DMS53 treated with DMSO at 0.1 percent for 48 hours (cell line): ENCODE data around the gene PLA2G4F.
"Not testable (repeated sequence)": the region's sequence is repeated elsewhere in the genome, so short reads cannot be mapped to it uniquely, and the experiment has no call there.

Experiments
- DNase-seq: peaks from one replicate; lab custom pipeline; 2025; ENCODE audit not compliant: unreplicated experiment; lab: John Stamatoyannopoulos, UW

The PLA2G4F gene

DNA sequence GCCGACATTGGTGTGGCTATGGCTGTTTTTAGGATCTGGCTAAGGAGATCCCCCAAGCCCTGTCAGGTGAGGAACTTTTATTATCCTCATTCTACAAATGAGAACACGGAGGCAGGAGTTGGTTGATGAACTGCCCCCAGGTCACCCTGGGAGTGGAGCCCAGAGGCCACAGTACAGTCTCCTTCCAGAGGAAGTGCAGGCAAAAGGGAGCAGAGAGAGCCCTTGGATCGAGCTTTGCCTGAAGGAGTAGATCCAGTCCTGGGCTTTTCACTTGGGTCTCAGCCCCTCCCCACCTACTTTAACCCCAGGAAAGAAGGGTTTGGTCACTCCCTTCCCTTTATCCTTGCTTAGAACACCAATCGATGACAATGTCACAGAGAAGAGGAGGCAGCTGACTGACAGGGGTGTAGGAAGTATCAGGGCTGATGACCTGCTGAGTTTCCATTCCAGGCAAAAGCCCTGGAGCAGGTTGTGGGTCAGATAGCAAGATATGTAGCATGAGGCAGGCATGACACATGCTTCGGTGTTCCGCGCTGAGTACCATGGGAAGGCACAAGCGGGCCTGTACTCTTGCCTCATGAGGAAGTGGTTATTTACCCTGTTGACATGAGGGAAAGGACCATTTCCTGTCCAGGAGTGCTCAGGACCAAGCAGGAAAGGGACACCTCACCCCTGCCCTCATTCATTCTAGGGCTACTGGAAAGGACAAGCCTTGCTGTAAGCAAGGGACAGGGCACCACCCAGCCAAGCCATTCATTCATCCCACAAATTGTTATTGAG is 56.2 kb downstream of the PLA2G4F start:
- no peak for DNase-seq

DNA sequence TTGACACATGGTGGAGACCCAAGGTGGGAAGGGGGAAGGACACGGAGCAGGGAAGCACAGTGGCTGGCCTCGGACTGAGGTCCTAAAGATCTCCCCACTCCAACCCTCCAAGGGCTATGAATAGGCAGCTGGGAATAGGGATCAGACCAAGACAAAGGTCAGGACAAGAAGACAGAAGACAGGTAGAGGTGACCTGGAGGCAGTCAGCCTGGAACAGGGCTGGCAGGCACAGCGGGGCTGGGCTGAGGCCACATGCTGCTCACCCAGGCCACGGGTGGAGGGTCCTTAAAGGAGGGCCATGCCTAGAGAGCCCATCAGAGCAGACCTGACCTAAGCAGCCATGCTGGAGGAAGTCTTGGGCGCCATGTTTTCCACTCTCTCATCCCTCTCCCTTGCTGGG is 59.4 kb downstream of the PLA2G4F start:
- no peak for DNase-seq

DNA sequence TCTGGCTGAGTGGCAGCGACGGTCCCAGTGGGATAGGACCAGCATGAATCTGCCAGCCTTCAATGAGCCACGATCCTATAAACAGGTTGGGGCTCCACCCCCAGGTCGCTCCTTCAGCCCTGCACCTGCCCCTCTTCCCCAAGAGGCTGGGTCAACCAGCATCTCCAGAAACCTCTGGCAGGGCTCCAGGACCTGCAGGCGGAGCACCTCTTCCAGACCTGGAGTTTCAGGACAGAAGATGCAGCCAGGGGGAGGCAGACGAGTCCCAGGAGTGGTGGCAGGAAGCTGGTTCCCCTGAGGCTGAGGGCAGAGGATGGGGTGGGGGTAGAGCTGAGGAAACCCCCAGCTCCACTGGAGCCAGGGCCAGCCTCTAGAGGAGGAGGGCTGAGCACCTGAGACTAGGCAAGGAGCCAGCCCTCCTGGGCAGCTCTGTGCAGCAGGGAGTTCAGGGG is 61.9 kb downstream of the PLA2G4F start, which contains the start of gene PLA2G4D:
TSS of gene PLA2G4D (minus strand) at position 51 of the 452 bp plus-strand sequence. CDS start 103 bp downstream, outside the sequence.
- peak; percentile 30 for DNase-seq

DNA sequence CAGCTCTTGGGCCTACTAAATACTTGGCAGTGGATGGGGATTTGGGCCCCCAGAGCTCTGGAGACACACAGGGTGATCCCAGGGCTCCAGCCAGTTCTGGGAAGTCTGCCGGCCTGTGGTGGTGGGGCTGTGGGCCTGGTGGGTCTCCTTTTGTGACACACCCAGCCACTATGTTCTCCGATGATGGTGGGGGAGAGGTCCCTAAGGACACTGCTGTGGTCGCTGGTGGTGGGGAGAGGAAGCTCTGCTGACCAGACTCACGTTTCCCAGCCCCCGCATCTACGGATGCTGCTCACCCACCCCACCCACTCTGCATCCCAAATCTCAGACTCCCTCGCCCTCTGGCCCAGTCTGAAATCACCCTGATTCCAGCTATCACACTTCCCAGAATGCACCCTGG is 62.5 kb downstream of the PLA2G4F start:
- no peak for DNase-seq

DNA sequence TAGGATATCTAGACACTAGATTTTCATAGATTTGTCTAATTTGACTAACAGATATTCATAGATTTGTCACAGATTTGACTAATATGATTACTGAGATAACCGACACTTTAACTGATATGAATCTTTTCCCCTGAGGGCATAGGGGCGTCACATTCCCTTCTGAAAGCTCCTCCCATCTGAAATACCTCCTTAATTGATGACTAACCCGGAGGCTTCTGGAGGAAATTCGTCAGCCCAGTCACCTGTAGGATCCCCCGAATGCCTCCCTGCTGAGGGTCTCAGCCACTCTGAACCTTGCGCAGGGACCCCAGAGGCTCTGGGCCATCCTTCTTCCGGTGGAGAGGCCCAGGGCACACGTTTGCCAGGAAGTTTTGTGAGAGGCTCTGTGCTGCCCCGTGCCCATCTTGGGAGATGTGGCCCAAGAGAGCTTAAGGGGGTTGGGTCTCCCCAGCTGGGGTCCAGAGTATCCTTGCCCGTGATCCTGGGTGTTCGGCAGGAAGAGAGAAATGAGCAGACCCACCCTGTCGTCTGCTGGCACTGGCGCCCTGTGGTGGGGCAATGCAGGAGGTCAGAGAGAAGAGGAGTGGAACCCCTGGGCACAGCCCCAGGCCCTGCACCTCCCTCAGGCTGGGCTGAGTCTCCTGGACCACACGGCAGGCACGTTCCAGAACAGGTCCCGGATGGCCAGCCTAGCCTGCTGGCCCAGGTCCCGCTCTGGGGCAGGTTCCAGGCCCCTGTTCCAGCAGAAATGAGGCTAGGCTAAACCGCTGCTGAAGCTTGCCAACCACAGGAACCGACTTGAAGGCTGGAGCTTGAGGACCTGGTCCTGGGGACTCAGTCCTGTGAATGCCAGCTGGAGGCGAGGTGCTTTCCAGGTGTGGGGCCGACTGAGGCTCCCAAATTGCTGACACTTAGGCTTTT is 63.8 kb downstream of the PLA2G4F start:
- no peak for DNase-seq

DNA sequence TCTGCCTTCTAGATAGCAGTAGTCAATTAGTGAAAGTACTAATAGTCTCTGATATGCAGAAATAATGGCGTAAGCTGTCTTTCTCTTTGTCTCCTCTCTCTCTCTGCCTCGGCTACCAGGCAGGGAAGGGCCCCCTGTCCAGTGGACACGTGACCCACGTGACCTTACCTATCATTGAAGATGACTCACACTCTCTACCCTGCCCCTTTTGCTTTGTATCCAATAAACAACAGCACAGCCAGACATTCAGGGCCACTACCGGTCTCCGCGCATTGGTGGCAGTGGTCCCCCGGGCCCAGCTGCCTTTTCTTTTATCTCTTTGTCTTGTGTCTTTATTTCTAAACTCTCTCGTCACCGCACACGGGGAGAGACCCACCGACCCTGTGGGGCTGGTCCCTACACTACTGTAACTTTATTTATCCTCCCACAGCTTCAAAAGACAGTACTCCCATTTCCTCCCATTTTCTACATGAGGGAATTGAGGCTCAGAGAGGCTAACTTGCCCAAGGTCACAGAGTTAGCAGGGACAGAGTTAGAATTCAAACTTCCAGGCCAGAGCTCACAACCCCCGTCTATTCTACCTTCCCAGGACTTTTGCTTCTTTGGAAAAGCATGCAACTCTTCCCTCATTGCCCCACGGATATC is 64.6 kb downstream of the PLA2G4F start:
- not testable (repeated sequence) for DNase-seq

DNA sequence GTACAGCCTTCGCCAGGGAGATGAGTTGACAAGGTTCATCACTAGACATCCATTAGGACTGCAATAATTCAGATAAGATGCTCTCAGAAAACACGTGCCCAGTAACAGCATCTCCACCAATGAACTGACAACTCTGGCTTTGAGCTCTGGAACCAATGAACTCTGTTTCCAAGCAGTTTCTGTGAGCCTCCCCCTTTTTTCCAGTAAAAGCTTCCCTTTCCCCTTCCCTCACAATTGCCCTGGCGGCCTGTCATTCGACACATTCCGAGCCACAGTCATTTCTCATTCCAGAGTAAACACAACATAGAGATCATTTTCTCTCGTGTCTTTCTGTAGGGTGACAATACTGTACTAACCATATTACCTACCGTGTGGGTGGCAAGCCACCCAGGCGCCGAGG is 65.7 kb downstream of the PLA2G4F start:
- no peak for DNase-seq

DNA sequence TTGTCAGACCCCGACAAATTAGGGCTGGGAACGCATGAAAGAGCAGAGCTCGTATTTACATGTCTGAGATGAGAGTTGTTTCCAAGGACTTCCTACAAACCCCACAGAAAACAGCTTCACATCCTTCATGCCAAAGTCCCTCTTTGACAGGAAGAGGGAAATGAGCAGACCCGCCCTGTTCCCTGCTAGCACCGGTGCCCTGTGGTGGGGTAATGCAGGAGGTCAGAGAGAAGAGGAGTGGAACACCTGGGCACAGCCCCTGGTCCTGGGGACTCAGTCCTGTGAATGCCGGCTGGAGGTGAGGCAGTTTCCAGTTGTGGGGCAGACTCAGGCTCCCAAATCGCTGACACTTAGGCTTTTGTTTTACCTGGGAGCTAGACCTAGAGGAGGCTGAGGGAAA is 66.1 kb downstream of the PLA2G4F start:
- no peak for DNase-seq

DNA sequence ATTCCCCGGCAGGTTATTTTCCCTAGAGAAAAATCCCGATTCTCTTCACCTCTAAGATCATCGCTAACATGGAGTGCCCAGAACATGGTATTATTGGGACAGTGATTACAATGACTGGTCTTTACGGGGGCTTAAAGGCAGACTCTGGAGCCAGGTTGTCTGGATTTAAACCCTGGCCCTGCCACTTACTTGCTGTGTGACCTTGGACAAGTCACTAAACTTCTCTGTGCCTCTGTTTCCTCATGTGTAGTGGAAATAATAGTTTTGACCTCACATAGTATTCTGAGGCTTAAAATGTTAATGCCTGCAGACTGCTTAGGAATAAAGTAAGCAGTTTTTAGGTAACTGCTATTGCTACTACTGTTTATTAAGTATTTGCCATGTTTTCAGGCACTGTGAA is 66.5 kb downstream of the PLA2G4F start:
- no peak for DNase-seq
